ENCODE measurements around the gene PIK3R5. TPM values are rescaled to one million over a fixed set of nuclear protein-coding genes. Genes with fewer than 3 reads are reported as not detected.

Gene PIK3R5
- total RNA-seq, 2 experiments from 2014 or later, result 0.76 to 1.5 TPM

DNA sequence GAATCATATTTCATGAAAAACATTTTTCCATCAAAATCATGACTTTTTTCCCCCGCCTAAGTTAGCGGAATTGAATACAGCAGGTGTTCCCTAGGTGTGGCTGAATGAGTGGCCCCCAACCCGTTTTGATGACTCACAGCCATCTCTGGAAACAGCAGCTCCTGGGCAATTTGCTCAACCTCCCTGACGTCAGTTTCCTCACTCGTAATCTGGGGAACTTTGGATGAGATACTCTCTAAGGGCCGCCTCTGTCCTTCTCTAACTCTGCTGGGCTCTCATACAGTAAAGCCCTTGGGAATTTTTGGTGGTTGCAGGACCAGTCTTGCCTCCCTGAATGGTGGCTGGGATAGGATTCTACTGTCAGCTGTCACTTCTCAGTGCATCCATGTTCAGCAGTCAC lies 44.2 kb upstream of the PIK3R5 start:
- H3K36me3 ChIP-seq (ENCODE audit: insufficient read depth, low read length), result no peaks in the 10 kb centered on the region
- ChIA-PET POLR2A (no interaction called here), CTCF (ENCODE audit: unreplicated experiment) (no interaction called here)
- no TSS peak for BruUV-seq (replicated peaks)
- H3K27ac ChIP-seq (ENCODE audit: low read depth, low read length, poor library complexity, severe bottlenecking), result no peak overlapping the region
- H3K4me2 ChIP-seq (ENCODE audit: low read length), result no peak overlapping the region
- no peaks in the 10 kb centered on the region for H3K9me3 ChIP-seq (ENCODE audit: low read length)
- intact Hi-C loops (cut with micrococcal nuclease; ENCODE audit: unreplicated experiment), result no loop called here
- H3K4me1 ChIP-seq (ENCODE audit: insufficient read depth, low read length, poor library complexity, severe bottlenecking), result no peaks in the 10 kb centered on the region
- DNase-seq (ENCODE audit: low spot score), result no peak
- no peak overlapping the region for H3K4me3 ChIP-seq (ENCODE audit: low read depth, low read length, poor library complexity, severe bottlenecking)
- H3K79me2 ChIP-seq (ENCODE audit: insufficient read depth, low read depth, low read length), result no peaks in the 10 kb centered on the region
- TF ChIP-seq CTCF (conservative IDR thresholded peaks at IDR 0.05; ENCODE audit: low read length) (no peak), EZH2phosphoT487 (IDR thresholded peaks at IDR 0.05; ENCODE audit: borderline replicate concordance, low read depth, low read length) (no peak)
- H2AFZ ChIP-seq (ENCODE audit: low read length), result no peak overlapping the region
- H3K9me2 ChIP-seq (ENCODE audit: insufficient read depth, low read length), result no peaks in the 10 kb centered on the region
- H4K20me1 ChIP-seq (ENCODE audit: insufficient read depth, low read length), result no peaks in the 10 kb centered on the region

DNA sequence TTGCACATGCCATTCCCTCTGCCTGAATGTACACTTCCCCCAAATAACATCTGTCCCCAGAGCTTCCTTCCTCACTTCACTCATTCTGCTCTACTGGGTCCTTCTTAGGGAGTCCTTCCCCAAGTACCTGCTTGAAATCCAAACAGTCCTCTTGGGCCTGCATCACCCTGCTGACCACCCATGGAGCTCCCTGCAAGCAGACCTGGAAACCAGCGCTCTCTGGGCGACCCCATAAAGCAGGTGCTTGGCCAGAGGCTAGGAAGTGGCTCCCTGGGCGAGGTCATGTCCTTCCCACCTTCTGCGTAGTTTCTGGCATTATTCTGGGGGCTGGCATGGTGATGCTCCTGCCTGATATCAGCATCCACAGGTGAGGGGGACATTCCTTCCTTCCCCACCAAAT lies 43.6 kb upstream of the PIK3R5 start:
- no peak overlapping the region for H3K4me2 ChIP-seq (ENCODE audit: low read length)
- H3K4me3 ChIP-seq (ENCODE audit: low read depth, low read length, poor library complexity, severe bottlenecking), result no peak overlapping the region
- H3K9me3 ChIP-seq (ENCODE audit: low read length), result no peaks in the 10 kb centered on the region
- CTCF ChIA-PET (ENCODE audit: unreplicated experiment), result no interaction called here
- no peak overlapping the region for H2AFZ ChIP-seq (ENCODE audit: low read length)
- no peak for TF ChIP-seq EZH2phosphoT487 (IDR thresholded peaks at IDR 0.05; ENCODE audit: borderline replicate concordance, low read depth, low read length)
- no peak for TF ChIP-seq CTCF (conservative IDR thresholded peaks at IDR 0.05; ENCODE audit: low read length)
- H3K9me2 ChIP-seq (ENCODE audit: insufficient read depth, low read length), result no peaks in the 10 kb centered on the region
- no peaks in the 10 kb centered on the region for H4K20me1 ChIP-seq (ENCODE audit: insufficient read depth, low read length)
- H3K27ac ChIP-seq (ENCODE audit: low read depth, low read length, poor library complexity, severe bottlenecking), result no peak overlapping the region
- no peaks in the 10 kb centered on the region for H3K4me1 ChIP-seq (ENCODE audit: insufficient read depth, low read length, poor library complexity, severe bottlenecking)
- POLR2A ChIA-PET, result no interaction called here
- intact Hi-C loops (cut with micrococcal nuclease; ENCODE audit: unreplicated experiment), result no loop called here
- BruUV-seq (replicated peaks), result no TSS peak
- DNase-seq (ENCODE audit: low spot score), result no peak
- no peaks in the 10 kb centered on the region for H3K36me3 ChIP-seq (ENCODE audit: insufficient read depth, low read length)
- H3K79me2 ChIP-seq (ENCODE audit: insufficient read depth, low read depth, low read length), result no peaks in the 10 kb centered on the region

GRCh38 chr17:9007052-9007714 lies 41.7 kb upstream of the PIK3R5 start:
- Histone ChIP-seq H3K4me2 (ENCODE audit: low read length) (no peak overlapping the region), H3K36me3 (ENCODE audit: insufficient read depth, low read length) (no peaks in the 10 kb centered on the region), H4K20me1 (ENCODE audit: insufficient read depth, low read length) (no peaks in the 10 kb centered on the region), H3K4me3 (ENCODE audit: low read depth, low read length, poor library complexity, severe bottlenecking) (no peak overlapping the region), H3K9me2 (ENCODE audit: insufficient read depth, low read length) (no peaks in the 10 kb centered on the region), H3K9me3 (ENCODE audit: low read length) (no peaks in the 10 kb centered on the region), H3K4me1 (ENCODE audit: insufficient read depth, low read length, poor library complexity, severe bottlenecking) (no peaks in the 10 kb centered on the region), H2AFZ (ENCODE audit: low read length) (no peak overlapping the region), H3K27ac (ENCODE audit: low read depth, low read length, poor library complexity, severe bottlenecking) (no peak overlapping the region), H3K79me2 (ENCODE audit: insufficient read depth, low read depth, low read length) (no peaks in the 10 kb centered on the region)
- TF ChIP-seq EZH2phosphoT487 (IDR thresholded peaks at IDR 0.05; ENCODE audit: borderline replicate concordance, low read depth, low read length) (no peak), CTCF (conservative IDR thresholded peaks at IDR 0.05; ENCODE audit: low read length) (no peak)
- intact Hi-C loops (cut with micrococcal nuclease; ENCODE audit: unreplicated experiment), result no loop called here
- no peak for DNase-seq (ENCODE audit: low spot score)
- CTCF ChIA-PET (ENCODE audit: unreplicated experiment), result no interaction called here
- no TSS peak for BruUV-seq (replicated peaks)
- POLR2A ChIA-PET, result no interaction called here

All from OCI-LY7 (cell line).